GM19397 (cell line): ENCODE results near the gene WNT5B.

ENCODE experiments used
- ATAC-seq: cut with Tn5 transposase; IDR thresholded peaks from one replicate; pipeline ENCODE4 v1.9.1; 2021; ENCODE audit warnings: mild to moderate bottlenecking, moderate library complexity; ENCODE audit not compliant: unreplicated experiment

WNT5B gene

GRCh38 chr12:1646569-1647284 is 17.7 kb downstream of the WNT5B start:
- ATAC-seq = no peak

DNA sequence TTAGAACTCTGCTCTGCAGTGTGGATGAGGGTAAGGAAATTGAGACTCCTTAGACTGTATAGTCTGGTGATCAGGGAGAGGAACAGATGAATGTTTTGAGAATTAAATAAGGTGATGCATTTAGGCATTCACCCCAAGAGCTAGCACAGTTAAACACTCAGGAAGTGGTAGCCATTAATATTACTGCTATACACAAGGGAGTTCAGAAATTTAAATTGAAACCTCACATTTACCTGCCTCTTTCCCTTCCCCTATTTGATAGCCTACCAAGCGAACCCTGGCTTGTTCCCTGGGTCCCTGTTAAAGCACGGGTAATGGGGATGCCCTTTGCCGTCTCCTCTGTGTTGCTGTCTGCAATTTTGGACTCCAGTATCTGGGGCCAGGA is 18.2 kb downstream of the WNT5B start:
- ATAC-seq = no peak

DNA sequence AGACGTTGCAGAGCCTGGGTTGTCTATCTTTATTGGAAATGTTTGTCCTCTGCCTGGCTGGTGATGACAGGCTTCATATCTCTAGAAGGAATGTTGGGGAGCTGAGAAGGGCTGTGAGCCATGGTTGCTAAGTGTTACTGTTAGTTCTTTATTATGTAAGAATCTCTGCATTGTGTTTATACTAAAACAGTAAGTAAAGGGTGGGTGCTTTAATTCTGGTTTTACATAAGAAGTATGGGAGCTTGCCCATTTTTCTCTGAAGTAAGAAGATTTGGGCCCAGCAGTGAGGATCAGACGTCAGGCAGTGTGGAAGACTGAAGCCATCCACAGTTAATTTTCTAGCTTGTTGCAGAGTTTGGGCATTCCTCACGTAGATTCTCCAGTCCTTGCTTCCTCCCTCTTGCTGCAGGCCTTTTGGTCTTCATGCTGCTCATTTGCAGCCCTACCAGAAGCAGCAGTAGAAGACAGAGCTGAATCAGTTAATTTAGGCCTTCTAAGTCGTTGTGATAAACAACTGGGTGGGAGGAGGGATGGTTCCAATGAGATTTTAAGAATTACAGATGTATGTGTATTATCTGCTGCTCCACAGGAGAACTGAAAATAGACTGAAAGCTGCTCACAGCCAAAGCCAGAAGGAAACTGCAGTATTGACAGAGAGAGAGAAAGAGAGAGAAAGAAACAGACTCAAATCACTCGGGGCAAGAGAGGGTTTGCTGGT is 21.4 kb downstream of the WNT5B start:
- ATAC-seq = no peak

- ATAC-seq = no peak
Measured at GRCh38 chr12:1650978-1651361, 21.9 kb downstream of the WNT5B start.

GRCh38 chr12:1651946-1652345 is 22.9 kb downstream of the WNT5B start:
- no peak for ATAC-seq

GRCh38 chr12:1655225-1655788 is 26.3 kb downstream of the WNT5B start:
- ATAC-seq = no peak

DNA sequence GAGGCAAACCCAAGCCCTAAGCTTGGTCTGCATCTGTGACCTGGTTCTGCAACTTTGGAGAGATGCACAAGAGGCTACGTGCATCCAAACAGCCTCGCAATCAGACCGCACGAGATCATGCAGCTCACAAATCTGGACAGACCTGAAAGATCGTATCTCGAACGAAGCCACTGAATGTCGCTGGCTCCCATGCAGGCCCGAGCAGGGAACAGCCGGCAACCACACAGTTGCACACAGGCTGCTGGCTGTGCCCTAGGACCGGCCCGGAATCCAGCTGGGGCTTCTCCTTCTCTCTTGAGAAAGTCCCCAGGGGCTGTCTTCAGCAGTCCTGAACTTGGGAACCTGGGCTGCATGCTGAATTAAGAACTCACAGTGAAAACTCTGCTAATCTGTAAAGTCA is 27.9 kb downstream of the WNT5B start:
- ATAC-seq = no peak

DNA sequence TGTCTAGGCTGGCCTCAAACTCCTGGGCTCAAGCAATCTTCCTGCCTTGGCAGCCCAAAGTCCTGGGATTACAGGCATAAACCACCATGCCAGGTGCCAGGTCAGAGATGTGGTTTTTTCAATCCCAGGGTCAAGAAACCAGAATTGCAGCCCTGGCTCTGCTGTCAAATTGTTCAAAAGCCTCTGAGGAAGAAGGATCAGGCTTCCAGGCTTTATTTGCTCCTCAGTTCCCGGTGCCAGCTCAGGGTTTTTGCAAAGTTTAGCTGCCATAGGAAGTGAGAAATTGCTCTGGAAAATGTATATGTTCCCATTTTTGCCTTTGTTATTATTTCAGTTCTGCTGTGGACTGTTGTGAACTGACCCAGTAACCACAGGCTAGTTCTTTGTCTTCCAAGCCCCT is 28.7 kb downstream of the WNT5B start:
- ATAC-seq = no peak

- ATAC-seq = no peak
Measured at GRCh38 chr12:1660304-1661187, 31.5 kb downstream of the WNT5B start.

GRCh38 chr12:1661553-1662335 is 32.7 kb downstream of the WNT5B start:
- ATAC-seq = peak; percentile 70

- no peak for ATAC-seq
Measured at GRCh38 chr12:1662761-1663439, 33.9 kb downstream of the WNT5B start.

GRCh38 chr12:1663440-1664132 is 34.6 kb downstream of the WNT5B start:
- no peak for ATAC-seq

- no peak for ATAC-seq
Measured at GRCh38 chr12:1665366-1665765, 36.3 kb downstream of the WNT5B start.

- no peak for ATAC-seq
Measured at GRCh38 chr12:1666215-1666614, 37.2 kb downstream of the WNT5B start.

- ATAC-seq = no peak
Measured at GRCh38 chr12:1666685-1667162, 37.7 kb downstream of the WNT5B start.

- ATAC-seq = no peak
Measured at GRCh38 chr12:1668833-1669543, 40.0 kb downstream of the WNT5B start.

- ATAC-seq = no peak
Measured at GRCh38 chr12:1670358-1671268, 41.6 kb downstream of the WNT5B start.

- no peak for ATAC-seq
Measured at GRCh38 chr12:1676043-1676442, 47.0 kb downstream of the WNT5B start.
